Measurements from ENCODE around the gene DNAH1. TPM values are rescaled to one million over a fixed set of nuclear protein-coding genes. Genes with fewer than 3 reads are reported as not detected.

DNAH1 gene
- total RNA-seq, 1 experiment from 2014 or later, result 3.0 TPM

DNA sequence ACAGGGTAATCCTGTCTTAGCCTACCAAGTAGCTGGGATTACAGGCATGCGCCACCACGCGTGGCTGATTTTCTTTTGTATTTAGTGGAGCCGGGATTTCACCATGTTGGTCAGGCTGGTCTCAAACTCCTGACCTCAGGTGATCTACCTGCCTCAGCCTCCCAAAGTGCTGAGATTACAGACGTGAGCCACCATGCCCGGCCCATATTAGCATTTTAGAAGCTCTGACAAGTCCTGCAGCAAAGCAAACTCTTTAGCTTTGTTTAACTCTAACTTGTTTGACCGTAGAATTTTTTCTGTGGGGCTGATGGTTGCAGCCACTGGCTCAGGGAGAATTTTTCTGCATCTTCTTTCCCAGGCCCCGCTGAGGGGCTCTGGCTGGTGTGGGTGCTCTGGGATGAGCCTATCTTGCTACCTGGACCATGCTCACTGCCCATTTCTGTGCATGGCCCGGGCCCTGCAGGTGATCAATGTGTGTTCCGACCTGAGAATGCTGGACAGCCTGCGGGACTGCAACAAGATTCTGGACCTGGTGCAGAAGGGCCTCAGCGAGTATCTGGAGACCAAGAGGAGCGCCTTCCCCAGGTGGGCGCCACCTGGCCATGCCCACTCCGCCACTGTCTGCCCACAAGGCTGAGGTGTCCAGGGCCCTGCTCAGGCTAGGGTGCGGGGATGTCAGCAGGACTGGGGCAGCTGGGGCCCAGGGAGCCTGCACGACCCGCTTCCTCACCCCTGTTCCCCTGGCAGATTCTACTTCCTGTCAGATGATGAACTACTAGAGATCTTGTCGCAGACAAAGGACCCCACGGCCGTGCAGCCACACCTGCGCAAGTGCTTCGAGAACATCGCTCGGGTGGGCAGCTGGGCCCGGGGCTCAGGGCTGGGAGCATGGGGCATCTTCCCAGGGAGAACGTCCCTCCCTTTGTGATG is 41.3 kb downstream of the DNAH1 start:
- Mint-ChIP-seq H3K36me3 (ENCODE audit: insufficient read depth, unreplicated experiment) (peaks cover 20% of the 10 kb centered on the region), H3K27ac (ENCODE audit: low read depth, unreplicated experiment) (no peak overlapping the region), H3K4me3 (ENCODE audit: unreplicated experiment) (no peak overlapping the region), H3K4me1 (ENCODE audit: insufficient read depth, unreplicated experiment) (no peaks in the 10 kb centered on the region), H3K9me3 (ENCODE audit: unreplicated experiment) (no peaks in the 10 kb centered on the region), H3K27me3 (ENCODE audit: insufficient read depth, unreplicated experiment) (no peaks in the 10 kb centered on the region)
- no peak for DNase-seq (ENCODE audit: unreplicated experiment)
- ChIA-PET POLR2A (no interaction called here), CTCF (interaction anchor here (0.9 kb wide), 1 partner anchor 13 kb away, joined by 3 read pairs; no protein-coding TSS in a partner anchor)
- TF ChIP-seq, protein P1, sequence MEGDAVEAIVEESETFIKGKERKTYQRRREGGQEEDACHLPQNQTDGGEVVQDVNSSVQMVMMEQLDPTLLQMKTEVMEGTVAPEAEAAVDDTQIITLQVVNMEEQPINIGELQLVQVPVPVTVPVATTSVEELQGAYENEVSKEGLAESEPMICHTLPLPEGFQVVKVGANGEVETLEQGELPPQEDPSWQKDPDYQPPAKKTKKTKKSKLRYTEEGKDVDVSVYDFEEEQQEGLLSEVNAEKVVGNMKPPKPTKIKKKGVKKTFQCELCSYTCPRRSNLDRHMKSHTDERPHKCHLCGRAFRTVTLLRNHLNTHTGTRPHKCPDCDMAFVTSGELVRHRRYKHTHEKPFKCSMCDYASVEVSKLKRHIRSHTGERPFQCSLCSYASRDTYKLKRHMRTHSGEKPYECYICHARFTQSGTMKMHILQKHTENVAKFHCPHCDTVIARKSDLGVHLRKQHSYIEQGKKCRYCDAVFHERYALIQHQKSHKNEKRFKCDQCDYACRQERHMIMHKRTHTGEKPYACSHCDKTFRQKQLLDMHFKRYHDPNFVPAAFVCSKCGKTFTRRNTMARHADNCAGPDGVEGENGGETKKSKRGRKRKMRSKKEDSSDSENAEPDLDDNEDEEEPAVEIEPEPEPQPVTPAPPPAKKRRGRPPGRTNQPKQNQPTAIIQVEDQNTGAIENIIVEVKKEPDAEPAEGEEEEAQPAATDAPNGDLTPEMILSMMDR (IDR thresholded peaks at IDR 0.05; ENCODE audit: unreplicated experiment), result no peak
- no TSS peak for BruUV-seq (replicated peaks)
- intact Hi-C loops (cut with micrococcal nuclease), result no loop called here

DNA sequence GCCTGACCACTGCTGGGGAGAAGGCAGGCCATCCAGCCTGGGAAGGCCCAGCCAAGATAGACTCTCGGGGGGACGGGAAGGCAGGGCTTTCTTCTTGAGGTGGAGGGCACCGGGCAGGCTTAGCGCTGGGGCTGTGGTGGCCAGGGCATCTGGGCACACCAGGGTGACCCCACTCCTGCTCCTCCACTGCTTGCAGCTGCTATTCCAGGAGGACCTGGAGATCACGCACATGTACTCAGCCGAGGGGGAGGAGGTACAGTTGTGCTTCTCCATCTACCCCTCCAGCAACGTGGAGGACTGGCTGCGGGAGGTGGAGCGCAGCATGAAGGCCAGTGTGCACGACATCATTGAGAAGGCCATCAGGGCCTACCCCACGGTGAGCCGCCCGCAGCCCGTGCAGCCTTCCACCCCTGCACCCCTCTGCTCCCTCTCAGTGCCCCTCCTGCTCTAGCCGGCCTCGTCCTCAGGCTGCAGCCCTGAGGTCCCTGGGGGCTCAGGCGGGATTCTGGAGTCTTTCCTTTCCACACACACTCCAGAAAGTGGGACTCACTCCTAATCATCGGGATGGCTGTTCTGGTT is 42.3 kb downstream of the DNAH1 start:
- CTCF ChIA-PET, result interaction anchor here (0.9 kb wide), 1 partner anchor 14 kb away, joined by 3 read pairs; no protein-coding TSS in a partner anchor
- H3K27ac Mint-ChIP-seq (ENCODE audit: low read depth, unreplicated experiment), result no peak overlapping the region
- BruUV-seq (replicated peaks), result no TSS peak
- H3K27me3 Mint-ChIP-seq (ENCODE audit: insufficient read depth, unreplicated experiment), result no peaks in the 10 kb centered on the region
- H3K9me3 Mint-ChIP-seq (ENCODE audit: unreplicated experiment), result no peaks in the 10 kb centered on the region
- H3K4me3 Mint-ChIP-seq (ENCODE audit: unreplicated experiment), result no peak overlapping the region
- H3K36me3 Mint-ChIP-seq (ENCODE audit: insufficient read depth, unreplicated experiment), result peaks cover 20% of the 10 kb centered on the region
- POLR2A ChIA-PET, result no interaction called here
- DNase-seq (ENCODE audit: unreplicated experiment), result no peak
- intact Hi-C loops (cut with micrococcal nuclease), result no loop called here
- TF ChIP-seq, protein P1 (IDR thresholded peaks at IDR 0.05; ENCODE audit: unreplicated experiment), result no peak
- no peaks in the 10 kb centered on the region for H3K4me1 Mint-ChIP-seq (ENCODE audit: insufficient read depth, unreplicated experiment)

DNA sequence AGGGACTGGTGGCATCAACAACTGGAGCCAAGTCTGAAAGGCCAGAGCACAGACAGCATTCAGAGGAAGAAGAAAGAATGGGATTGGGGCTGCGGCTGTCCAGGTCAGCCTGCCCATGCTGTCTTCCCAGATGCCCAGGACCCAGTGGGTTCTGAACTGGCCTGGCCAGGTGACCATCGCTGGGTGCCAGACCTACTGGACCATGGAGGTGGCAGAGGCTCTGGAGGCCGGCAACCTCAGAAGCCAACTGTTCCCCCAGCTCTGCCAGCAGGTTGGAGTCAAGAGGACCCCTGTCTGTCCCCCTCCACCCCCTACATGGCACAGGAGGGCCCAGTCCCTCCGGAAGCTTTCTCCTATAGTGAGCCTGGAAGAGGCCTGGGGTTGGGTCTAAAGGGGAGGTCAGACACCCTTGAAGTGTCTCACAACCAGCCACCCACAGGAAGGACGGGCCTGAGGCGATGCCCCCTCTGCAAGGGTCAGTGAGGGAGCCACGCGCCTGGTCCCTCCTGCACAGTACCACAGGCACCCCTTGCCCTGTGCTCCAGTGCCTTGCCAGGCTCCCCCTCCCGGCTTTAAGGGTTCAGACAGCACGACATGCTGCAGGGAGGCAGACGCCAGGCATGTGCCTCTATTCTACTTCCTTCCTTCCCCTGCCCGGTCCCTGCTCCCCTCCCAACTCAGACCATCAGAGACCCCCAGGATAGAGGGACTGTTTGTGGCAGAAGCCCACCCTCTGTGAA is 43.2 kb downstream of the DNAH1 start:
- no peaks in the 10 kb centered on the region for H3K9me3 Mint-ChIP-seq (ENCODE audit: unreplicated experiment)
- H3K36me3 Mint-ChIP-seq (ENCODE audit: insufficient read depth, unreplicated experiment), result peaks cover 20% of the 10 kb centered on the region
- POLR2A ChIA-PET, result no interaction called here
- CTCF ChIA-PET, result interaction anchor here (0.6 kb wide), 2 partner anchors 48 to 137 kb away, joined by 3 to 5 read pairs; no protein-coding TSS in a partner anchor
- H3K27me3 Mint-ChIP-seq (ENCODE audit: insufficient read depth, unreplicated experiment), result no peaks in the 10 kb centered on the region
- no TSS peak for BruUV-seq (replicated peaks)
- TF ChIP-seq, protein P1 (IDR thresholded peaks at IDR 0.05; ENCODE audit: unreplicated experiment), result no peak
- no peak for DNase-seq (ENCODE audit: unreplicated experiment)
- no peak overlapping the region for H3K4me3 Mint-ChIP-seq (ENCODE audit: unreplicated experiment)
- no peaks in the 10 kb centered on the region for H3K4me1 Mint-ChIP-seq (ENCODE audit: insufficient read depth, unreplicated experiment)
- intact Hi-C loops (cut with micrococcal nuclease), result no loop called here
- H3K27ac Mint-ChIP-seq (ENCODE audit: low read depth, unreplicated experiment), result no peak overlapping the region

DNA sequence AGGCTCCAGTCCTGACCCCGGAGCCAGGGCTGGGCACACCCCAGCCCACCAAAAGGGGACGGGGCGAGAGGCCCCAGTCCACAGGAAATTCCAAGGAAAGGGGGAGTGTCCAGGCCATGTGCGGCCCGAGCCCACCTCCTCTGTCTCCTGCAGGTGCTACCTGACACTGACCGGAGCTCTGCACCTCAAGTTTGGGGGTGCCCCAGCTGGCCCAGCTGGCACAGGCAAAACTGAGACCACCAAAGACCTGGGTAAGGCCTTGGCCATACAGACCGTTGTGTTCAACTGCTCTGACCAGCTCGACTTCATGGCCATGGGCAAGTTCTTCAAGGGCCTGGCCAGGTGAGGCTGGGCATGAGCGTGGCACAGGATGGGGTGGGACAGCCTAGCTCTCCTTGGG is 44.9 kb downstream of the DNAH1 start:
- H3K36me3 Mint-ChIP-seq (ENCODE audit: insufficient read depth, unreplicated experiment), result peaks cover 5% of the 10 kb centered on the region
- no peak for DNase-seq (ENCODE audit: unreplicated experiment)
- H3K27me3 Mint-ChIP-seq (ENCODE audit: insufficient read depth, unreplicated experiment), result no peaks in the 10 kb centered on the region
- no peak overlapping the region for H3K4me3 Mint-ChIP-seq (ENCODE audit: unreplicated experiment)
- H3K4me1 Mint-ChIP-seq (ENCODE audit: insufficient read depth, unreplicated experiment), result no peaks in the 10 kb centered on the region
- H3K27ac Mint-ChIP-seq (ENCODE audit: low read depth, unreplicated experiment), result no peak overlapping the region
- no peaks in the 10 kb centered on the region for H3K9me3 Mint-ChIP-seq (ENCODE audit: unreplicated experiment)
- ChIA-PET CTCF (interaction anchor here (0.6 to 0.9 kb wide), 2 partner anchors 22 to 680 kb away, joined by 4 read pairs; no protein-coding TSS in a partner anchor), POLR2A (interaction anchor here (1.0 kb wide), 1 partner anchor 13 kb away, joined by 4 read pairs; no protein-coding TSS in a partner anchor)
- intact Hi-C loops (cut with micrococcal nuclease), result no loop called here
- no TSS peak for BruUV-seq (replicated peaks)
- TF ChIP-seq, protein P1 (IDR thresholded peaks at IDR 0.05; ENCODE audit: unreplicated experiment), result no peak

Data from MCF 10A (cell line).